SKM-1 treated with dmso at 0.1 percent for 144 hours (cell line): Measurements from ENCODE around the gene DOP1B.
"Not testable (repeated sequence)": the region's sequence is repeated elsewhere in the genome, so short reads cannot be mapped to it uniquely, and the experiment has no call there.

Experiments used
- DNase-seq: peaks from one replicate; lab custom pipeline; 2025; ENCODE audit not compliant: unreplicated experiment; lab: John Stamatoyannopoulos, UW

DOP1B gene

GRCh38 chr21:36171336-36171735 is 14.7 kb downstream of the DOP1B start:
- no peak for DNase-seq

- DNase-seq, result no peak
These were observed 15.2 kb downstream of the DOP1B start for GRCh38 chr21:36171741-36172331.

DNA sequence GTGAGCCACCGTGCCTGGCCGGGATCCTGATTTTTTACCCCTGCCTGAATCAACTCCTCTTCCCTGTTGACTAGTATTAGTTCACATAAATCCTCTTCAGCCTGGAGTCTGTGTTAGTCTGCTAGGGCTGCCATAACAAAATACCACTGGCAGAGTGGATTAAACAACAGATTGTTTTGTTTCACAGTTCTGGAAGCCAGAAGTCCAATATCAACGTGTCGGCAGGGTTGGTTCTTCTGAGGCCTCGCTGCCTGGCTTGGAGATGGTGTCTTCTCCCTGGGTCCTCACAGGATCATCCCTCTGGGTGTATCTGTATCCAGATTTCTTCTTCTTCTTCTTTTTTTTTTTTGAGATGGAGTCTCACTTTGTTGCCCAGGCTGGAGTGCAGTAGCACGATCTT is 18.2 kb downstream of the DOP1B start:
- DNase-seq, result no peak

DNA sequence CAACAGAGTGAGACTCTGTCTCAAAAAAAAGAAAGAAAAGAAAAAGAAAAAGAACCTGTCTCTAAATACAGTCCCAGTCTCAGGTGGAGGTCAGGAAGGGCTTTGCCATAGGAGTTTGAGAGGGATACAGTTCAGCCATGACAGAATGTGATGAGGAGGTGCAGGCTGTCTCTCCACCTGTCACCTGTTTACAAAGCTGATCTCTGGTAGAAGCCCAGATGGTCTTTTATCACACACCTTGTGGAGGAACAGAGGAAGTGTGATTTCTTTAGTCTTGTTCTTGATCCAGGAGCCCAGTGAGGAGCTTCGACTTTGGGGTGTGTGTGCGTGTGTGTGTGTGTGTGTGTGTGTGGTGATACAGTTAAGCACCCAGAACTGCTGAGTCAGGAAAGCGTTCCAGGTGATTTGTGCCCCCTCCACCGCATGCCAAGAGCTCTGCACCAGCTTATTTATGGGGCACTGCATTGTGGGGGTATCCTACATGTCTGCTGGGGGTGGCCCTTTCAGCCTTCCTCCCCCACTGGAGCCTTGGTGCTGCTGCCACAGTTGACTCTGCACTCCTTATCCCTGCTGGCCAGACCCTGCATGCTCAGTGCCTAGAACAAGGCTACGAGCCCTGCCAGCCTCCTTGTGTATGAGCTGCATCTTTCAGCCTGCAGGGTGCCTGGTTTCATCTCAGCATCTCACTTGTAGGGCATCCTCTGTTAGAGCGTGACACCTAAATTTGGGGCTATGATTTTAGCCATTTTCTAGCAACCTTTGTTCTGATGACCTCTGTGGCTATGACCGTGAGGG is 19.3 kb downstream of the DOP1B start:
- DNase-seq, result no peak

DNA sequence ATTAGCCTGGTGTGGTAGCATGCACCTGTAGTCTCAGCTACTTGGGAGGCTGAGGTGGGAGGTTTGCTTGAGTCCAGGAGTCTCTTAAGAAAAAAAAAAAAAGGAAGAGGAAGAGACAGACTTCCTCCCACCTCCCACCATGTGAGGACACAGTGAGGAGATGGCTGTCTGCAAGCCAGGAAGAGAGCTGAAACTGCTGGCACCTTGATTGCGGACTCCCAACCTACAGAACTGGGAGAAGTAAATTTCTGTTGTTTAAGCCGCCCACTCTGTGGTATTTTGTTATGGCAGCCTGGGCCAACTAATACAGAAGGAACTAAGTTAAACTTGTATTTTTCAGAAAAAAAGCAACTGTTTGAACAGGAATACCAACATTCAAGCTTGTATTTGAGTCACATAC is 21.7 kb downstream of the DOP1B start:
- no peak for DNase-seq

DNA sequence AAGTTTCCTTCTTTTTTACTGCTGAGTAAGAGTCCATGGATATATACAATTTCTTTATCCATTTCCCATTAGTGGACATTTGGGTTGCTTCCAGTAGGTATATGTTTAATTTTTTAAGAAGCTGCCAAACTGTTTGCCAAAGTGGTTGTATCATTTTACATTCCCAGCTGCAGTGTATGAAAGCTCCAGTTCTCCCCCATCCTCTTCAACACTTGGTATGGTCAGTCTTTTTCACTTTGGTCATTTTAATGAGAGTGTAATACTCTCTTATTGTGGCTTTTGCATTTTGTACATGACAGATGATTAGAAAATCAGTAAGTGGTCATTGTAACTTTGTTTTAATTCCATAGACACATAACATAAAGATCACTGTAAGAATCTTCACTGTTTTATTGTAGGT is 22.5 kb downstream of the DOP1B start:
- DNase-seq, result no peak

GRCh38 chr21:36180963-36181362 is 24.3 kb downstream of the DOP1B start:
- DNase-seq, result no peak

DNA sequence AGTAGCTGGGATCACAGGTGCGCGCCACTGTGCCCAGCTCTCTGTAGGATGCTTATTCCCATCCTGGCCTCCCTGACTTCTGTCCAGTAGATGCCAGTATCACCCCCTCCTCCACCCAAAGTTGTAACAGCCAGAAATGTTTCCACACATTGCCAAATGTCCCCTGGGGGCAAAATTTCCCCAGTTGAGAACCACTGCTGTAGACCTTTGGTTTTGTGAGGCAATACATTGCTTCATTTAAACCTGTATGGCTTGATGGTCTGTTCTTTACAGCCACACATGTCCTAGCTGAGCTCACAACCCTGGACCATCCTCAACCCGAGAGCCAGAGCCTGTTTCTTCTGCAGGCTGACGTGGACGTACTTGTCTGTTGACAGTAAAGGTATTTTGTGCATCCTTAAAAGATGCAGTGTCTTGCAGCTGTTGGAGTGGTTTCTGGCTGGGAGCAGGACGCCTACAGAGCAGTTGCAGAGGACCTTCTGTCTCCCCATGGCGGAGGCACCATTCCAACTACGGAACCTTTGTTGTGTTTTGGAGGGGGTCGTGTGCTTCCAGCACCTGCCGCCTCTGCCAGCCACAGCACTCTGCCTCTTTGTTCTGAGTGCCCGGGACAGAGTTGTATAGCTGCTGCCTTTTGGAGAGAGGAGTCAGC is 26.6 kb downstream of the DOP1B start:
- DNase-seq, result peak; percentile 48

- no peak for DNase-seq
These were observed 27.9 kb downstream of the DOP1B start for GRCh38 chr21:36184545-36184944.

GRCh38 chr21:36185523-36185922 is 28.9 kb downstream of the DOP1B start:
- no peak for DNase-seq

GRCh38 chr21:36186081-36186480 is 29.5 kb downstream of the DOP1B start:
- peak; percentile 47 for DNase-seq

- no peak for DNase-seq
These were observed 30.1 kb downstream of the DOP1B start for GRCh38 chr21:36186506-36187399.

DNA sequence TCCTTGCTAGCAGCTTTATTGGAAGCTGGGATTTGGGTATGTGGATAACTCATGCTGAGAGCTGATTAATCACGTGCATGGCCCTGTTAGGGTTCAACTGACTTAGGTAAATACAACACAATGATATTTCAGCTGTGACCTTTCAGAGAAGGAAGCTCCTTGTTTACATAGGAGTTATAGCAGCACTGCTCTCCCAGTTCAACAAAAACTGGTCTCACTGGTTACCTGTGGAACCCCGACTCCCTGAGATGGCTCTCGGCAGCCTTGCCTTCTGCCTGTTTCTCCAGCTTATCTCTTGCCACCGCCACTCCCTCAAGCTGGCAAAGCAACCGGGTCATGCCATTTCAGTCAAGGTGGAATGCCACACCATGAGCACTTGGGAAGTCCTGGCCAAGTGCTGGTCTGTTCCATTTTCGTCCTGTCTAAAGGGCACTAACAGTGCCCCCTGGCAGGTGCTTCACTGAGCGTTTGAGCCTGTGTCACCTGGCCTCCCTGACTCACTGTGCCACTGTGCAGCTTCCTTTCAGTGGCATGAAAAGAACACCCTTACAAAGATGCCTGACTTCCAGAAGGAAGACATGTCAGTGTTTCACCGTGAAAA is 31.6 kb downstream of the DOP1B start:
- no peak for DNase-seq

GRCh38 chr21:36188937-36189336 is 32.3 kb downstream of the DOP1B start:
- DNase-seq, result peak; percentile 23

GRCh38 chr21:36190736-36191135 is 34.1 kb downstream of the DOP1B start:
- no peak for DNase-seq

DNA sequence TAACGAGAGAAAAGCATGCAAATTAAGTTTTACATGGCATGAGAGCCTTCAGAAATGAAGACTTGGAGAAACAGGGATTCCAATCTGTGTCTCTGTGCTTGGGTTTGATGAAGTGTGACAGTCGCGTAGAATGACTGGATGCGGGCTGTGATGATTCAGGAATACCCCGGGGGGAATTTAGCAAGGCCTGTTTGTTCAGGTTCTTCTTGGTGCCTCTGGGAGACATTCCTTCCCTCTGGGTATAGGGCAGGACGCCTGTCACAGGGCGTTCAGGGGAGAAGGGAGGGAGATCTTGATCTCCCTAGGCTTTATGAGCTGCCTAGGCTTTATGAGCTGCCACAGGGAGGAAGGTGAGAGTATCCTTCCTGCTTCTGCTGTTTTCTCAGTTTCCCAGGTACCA is 36.6 kb downstream of the DOP1B start:
- no peak for DNase-seq

DNA sequence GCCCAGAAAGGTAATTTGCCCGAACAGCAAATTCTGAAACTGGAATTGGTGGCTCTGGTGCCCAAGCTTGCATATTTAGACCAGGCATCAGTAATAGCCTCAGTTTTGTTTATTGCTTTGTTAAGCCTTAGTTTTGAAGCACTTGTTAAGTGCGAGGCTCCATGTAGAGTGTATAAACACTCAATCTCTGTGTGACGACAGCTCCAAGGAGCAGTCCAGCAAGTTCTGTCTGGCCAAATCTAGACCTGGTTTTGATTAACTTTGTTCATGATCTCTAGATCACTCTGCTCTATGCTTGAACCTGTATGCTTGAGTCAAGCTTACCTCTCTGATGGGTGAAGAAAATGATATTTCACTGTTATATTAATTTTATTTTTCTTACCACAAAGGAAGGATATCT is 37.4 kb downstream of the DOP1B start:
- DNase-seq, result no peak

- DNase-seq, result no peak
These were observed 39.0 kb downstream of the DOP1B start for GRCh38 chr21:36195613-36196012.

DNA sequence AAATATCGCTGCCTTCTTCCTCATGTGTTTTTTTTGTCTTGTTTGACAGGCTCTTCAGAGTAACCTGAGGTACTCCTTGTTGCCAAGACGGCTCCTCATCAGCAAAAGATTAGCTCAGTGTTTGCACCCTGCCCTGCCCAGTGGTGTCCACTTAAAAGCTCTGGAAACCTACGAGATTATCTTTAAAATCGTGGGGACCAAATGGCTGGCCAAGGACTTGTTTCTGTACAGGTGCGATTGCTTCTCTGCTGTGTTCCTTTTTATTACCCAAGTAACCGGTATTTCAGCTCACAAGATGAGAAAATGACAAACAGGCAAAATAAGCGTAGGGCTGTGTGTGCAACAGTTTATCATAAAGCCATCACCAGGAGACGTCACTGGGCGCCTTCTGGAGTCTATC is 42.4 kb downstream of the DOP1B start:
- DNase-seq, result no peak

DNA sequence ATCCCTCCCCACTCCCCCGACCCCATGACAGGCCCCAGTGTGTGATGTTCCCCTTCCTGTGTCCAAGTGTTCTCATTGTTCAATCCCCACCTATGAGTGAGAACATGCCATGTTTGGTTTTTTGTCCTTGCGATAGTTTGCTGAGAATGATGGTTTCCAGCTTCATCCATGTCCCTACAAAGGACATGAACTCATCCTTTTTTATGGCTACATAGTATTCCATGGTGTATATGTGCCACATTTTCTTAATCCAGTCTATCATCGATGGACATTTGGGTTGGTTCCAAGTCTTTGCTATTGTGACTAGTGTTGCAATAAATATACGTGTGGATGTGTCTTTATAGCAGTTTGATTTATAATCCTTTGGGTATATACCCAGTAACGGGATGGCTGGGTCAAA is 43.0 kb downstream of the DOP1B start:
- DNase-seq, result not testable (repeated sequence)

GRCh38 chr21:36200081-36200561 is 43.5 kb downstream of the DOP1B start:
- no peak for DNase-seq
